ENCODE data around the gene PTPRG.

DNA sequence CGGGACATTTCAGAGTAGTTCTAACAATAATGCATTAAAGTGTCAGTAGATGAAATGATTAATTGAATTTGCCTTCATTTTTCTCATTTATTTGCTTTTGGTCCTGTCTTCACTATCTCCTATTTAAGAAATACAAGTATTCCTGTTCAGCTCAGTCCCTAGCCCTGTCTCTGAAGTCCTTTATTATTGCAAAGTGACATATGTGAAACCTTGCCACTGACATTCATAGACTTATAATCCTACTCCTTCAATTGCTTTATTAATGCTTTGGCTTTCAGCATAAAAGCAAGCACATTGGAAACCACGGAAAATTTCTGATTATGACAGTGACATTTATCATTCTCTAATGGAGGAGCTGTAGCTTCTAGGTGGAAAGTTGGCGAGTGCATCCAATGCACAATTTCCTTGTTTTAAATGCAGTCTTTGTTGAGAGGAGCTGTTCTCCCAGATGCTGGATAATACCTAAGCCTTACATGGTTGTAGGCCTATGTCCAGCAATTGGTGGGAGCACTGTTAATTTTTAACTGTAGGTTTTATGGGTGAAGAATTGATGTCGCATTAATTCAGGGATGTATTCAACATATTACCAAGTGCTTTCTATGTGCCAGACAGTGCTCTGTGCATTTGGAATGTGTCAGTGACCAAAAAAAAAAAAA is 474.2 kb downstream of the PTPRG start:
- TF ChIP-seq, protein P1, sequence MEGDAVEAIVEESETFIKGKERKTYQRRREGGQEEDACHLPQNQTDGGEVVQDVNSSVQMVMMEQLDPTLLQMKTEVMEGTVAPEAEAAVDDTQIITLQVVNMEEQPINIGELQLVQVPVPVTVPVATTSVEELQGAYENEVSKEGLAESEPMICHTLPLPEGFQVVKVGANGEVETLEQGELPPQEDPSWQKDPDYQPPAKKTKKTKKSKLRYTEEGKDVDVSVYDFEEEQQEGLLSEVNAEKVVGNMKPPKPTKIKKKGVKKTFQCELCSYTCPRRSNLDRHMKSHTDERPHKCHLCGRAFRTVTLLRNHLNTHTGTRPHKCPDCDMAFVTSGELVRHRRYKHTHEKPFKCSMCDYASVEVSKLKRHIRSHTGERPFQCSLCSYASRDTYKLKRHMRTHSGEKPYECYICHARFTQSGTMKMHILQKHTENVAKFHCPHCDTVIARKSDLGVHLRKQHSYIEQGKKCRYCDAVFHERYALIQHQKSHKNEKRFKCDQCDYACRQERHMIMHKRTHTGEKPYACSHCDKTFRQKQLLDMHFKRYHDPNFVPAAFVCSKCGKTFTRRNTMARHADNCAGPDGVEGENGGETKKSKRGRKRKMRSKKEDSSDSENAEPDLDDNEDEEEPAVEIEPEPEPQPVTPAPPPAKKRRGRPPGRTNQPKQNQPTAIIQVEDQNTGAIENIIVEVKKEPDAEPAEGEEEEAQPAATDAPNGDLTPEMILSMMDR (IDR thresholded peaks at IDR 0.05; ENCODE audit: low read depth, low read length), result no peak
- no peak for TF ChIP-seq EZH2phosphoT487 (IDR thresholded peaks at IDR 0.05; ENCODE audit: low read depth)

Measured in OCI-LY3 (cell line).